Peyer's patch (tissue), 4 donors: ENCODE measurements around the gene RAB33B. TPM values are rescaled to one million over a fixed set of nuclear protein-coding genes. Genes with fewer than 3 reads are reported as not detected.

Experiments
- DNase-seq, 3 donors: peaks; one replicate each; pipeline ENCODE4 v3.0.0-alpha.2; 2017 to 2019
- H3K27ac ChIP-seq, 4 donors: fragments of 200-600 bp; sonication (generic); one replicate each; pipeline ENCODE4 v1.5.1; 2016 to 2019
- H3K27me3 ChIP-seq, 2 donors: fragments of 200-600 bp; sonication (generic); one replicate each; pipeline ENCODE4 v1.5.1; 2019
- H3K36me3 ChIP-seq, 3 donors: fragments of 200-600 bp; sonication (generic); one replicate each; pipeline ENCODE4 v1.5.1; 2016 to 2019
- H3K4me1 ChIP-seq, 4 donors: fragments of 200-600 bp; sonication (generic); one replicate each; pipeline ENCODE4 v1.5.1; 2016 to 2019
- H3K4me3 ChIP-seq, 4 donors: fragments of 200-600 bp; sonication (generic); 1 replicate in 3 of 4; 2 replicates in 1 of 4; pipeline ENCODE4 v1.5.1; 2016 to 2019; ENCODE audit warnings: mild to moderate bottlenecking in 1 of 4
- H3K9me3 ChIP-seq, 4 donors: fragments of 200-600 bp; sonication (generic); one replicate each; pipeline ENCODE4 v1.5.1; 2016 to 2019; ENCODE audit warnings: mild to moderate bottlenecking in 1 of 4
- POLR2A ChIP-seq, 2 donors: fragments of 450-650 bp; IDR thresholded peaks; one replicate each; pipeline ENCODE4 v1.5.1; 2017; ENCODE audit warnings: antibody characterized with exemption in 2 of 2, mild to moderate bottlenecking in 2 of 2, moderate library complexity in 2 of 2
- total RNA-seq, 4 donors: library from RNA; depleted of rRNA; stranded (reverse); fragments of >200 nt; gene quantifications; one replicate each; pipeline ENCODE4 v1.1.0, GENCODE V29; 2016
- TF ChIP-seq, protein P1 (sequence below), 6 experiments: fragments of 450-650 bp in 4 of 6; fragments of 200-600 bp in 2 of 6; sonication (generic) in 1 of 6; IDR thresholded peaks; one replicate each; pipeline ENCODE4 v1.5.1; 2017 to 2019; ENCODE audit warnings: antibody characterized with exemption in 6 of 6, mild to moderate bottlenecking in 3 of 6, moderate library complexity in 1 of 6

Gene RAB33B
- total RNA-seq, 4 donors from 2014 or later = 5.3 to 8.3 (median 6.6) TPM

DNA sequence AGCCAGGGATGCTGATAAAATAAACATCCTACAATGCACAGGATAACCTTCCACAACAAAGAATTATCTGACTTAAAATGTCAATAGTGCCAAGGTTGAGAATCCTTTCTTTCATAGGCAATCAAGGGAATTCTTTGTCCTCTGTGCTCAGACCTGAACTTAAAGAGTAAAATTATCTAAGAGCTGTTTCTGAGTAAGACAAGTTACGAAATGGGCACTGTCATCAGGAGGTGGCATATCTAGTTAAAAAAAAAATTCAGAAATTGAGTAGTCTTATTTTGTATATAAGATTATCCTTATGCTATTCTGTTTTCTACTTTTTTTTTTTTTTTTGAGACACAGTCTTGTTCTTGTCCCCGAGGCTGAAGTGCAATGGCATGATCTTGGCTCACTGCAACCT, 3.3 kb upstream of the RAB33B start:
- H3K36me3 ChIP-seq = no peaks in the 10 kb centered on the region
- peaks cover 0 to 13% (median 0%) of the 10 kb centered on the region in 4 donors for H3K4me1 ChIP-seq
- no peak overlapping the region for H3K27ac ChIP-seq
- no peaks in the 10 kb centered on the region for H3K27me3 ChIP-seq
- peaks cover 0 to 3% (median 0%) of the 10 kb centered on the region in 4 donors for H3K9me3 ChIP-seq
- no peak for DNase-seq
- no peak overlapping the region for H3K4me3 ChIP-seq
- TF ChIP-seq POLR2A (IDR thresholded peaks at IDR 0.05) = no peak
- TF ChIP-seq, protein P1, sequence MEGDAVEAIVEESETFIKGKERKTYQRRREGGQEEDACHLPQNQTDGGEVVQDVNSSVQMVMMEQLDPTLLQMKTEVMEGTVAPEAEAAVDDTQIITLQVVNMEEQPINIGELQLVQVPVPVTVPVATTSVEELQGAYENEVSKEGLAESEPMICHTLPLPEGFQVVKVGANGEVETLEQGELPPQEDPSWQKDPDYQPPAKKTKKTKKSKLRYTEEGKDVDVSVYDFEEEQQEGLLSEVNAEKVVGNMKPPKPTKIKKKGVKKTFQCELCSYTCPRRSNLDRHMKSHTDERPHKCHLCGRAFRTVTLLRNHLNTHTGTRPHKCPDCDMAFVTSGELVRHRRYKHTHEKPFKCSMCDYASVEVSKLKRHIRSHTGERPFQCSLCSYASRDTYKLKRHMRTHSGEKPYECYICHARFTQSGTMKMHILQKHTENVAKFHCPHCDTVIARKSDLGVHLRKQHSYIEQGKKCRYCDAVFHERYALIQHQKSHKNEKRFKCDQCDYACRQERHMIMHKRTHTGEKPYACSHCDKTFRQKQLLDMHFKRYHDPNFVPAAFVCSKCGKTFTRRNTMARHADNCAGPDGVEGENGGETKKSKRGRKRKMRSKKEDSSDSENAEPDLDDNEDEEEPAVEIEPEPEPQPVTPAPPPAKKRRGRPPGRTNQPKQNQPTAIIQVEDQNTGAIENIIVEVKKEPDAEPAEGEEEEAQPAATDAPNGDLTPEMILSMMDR (IDR thresholded peaks at IDR 0.05) = no peak

DNA sequence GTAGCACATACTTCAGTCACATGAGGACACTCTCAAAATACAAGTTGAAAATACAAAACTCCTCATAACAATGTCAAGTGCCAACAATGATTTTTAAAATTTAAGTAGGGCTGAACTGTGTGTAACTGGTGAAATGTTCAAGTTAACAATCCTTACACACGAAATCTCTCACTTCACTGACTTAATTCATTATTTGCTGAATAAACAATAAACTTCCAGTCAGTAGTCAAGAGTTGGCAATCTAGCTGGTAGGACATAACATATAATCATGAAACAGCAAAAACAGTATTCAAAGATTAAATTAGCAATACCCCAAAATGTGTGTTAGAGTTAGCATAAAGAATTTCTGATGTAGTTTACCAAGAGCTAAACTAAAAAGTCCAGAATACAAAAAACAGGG, 1.9 kb upstream of the RAB33B start:
- TF ChIP-seq POLR2A (IDR thresholded peaks at IDR 0.05) = no peak
- TF ChIP-seq, protein P1 (IDR thresholded peaks at IDR 0.05) = no peak
- Histone ChIP-seq H3K4me3 (peak overlapping the region in 1 of 4 donors; percentile 81), H3K9me3 (peaks cover 0 to 3% (median 0%) of the 10 kb centered on the region in 4 donors), H3K4me1 (peaks cover 0 to 27% (median 0%) of the 10 kb centered on the region in 4 donors), H3K27me3 (no peaks in the 10 kb centered on the region), H3K36me3 (no peaks in the 10 kb centered on the region), H3K27ac (no peak overlapping the region)
- no peak for DNase-seq

DNA sequence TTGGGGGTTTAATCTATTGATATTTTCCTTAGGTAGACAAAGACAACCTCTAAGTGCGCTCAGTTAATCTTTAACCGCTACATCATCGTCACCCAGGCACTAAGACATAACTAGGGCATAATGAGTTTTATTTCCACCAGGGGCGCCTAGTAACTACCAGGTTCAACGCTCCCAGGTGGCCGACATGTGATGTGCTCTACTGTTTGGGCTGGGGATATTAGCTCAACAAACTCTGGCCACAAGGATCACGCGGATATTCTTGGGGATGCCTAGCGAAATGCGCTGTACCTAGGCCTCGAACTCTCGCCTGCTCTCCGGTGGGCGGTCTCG, 915 bp upstream of the RAB33B start:
- Histone ChIP-seq H3K27ac (peak overlapping the region; percentile 97 to 98 (median 98)), H3K4me3 (peak overlapping the region; percentile 69 to 81 (median 76)), H3K27me3 (no peaks in the 10 kb centered on the region), H3K4me1 (peaks cover 0 to 34% (median 0%) of the 10 kb centered on the region in 4 donors), H3K36me3 (no peaks in the 10 kb centered on the region), H3K9me3 (peaks cover 0 to 2% (median 0%) of the 10 kb centered on the region in 4 donors)
- no peak for TF ChIP-seq POLR2A (IDR thresholded peaks at IDR 0.05)
- TF ChIP-seq, protein P1 (IDR thresholded peaks at IDR 0.05) = peak; percentile 27 to 78 (median 56)
- peak in 2 of 3 donors; percentile 78 to 88 for DNase-seq

DNA sequence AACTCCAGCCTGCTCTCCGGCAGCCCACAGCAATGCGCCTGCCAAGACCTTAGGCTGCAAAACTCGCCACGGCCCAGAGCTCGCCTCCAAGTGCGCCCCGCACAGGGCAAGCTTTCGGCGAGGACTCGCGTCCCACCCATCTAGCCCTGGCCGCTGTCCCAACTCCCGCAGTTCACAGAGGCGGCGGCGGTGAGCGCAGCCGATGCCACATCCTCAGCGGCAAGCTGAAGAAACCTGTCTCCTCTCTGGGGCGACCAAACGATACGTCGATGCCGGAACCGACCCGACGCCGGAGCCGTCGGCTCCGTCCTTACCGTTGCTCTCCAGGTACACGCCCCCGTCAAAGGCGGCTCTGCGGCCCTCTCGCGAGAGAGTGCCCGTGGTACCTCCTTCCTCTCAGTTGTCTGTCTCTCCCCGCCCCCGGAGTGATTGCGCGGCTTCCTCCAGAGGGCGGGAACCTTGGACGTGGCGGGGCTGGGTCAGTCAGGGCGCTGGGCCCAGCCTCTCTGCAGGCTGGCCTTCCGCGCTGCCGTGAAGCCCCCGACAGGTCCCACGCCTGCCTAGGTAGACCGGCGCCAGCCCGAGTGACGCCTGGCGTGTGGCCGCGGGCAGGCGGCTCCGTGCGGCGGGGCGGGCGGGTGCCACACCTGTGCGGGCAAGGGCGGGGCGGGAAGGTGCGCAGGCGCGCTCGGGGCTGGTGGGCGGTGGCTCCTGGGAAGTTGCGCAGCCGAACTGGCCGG, 380 bp upstream of the RAB33B start:
- Histone ChIP-seq H3K4me1 (peaks cover 0 to 39% (median 0%) of the 10 kb centered on the region in 4 donors), H3K27me3 (no peaks in the 10 kb centered on the region), H3K4me3 (peak overlapping the region; percentile 69 to 81 (median 76)), H3K27ac (peak overlapping the region; percentile 97 to 98 (median 98)), H3K36me3 (no peaks in the 10 kb centered on the region), H3K9me3 (no peaks in the 10 kb centered on the region)
- peak; percentile 85 to 88 for TF ChIP-seq POLR2A (IDR thresholded peaks at IDR 0.05)
- TF ChIP-seq, protein P1 (IDR thresholded peaks at IDR 0.05) = peak in 2 of 6 experiments; percentile 10 to 17
- peak; percentile 98 to 99 (median 98) for DNase-seq

DNA sequence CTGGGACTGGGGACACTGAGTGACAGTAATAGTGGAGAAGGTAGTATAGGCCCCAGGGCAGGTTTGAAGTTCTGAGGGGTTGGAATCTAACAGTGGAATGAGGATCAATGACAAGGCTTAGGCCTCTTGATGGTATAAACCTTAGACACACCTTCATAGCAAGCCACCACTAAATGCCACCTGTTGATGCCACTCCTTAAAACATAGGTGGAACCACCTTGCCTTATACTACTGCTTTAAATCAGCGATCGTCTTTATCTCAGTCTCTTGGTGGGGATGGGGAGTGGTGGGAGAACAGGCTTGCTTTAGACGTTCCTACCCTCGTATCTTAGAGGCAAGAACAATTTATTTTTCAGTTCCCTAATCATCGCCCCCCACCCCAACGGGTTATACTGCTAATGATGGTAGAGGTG, 1.2 kb downstream of the RAB33B start:
- no peaks in the 10 kb centered on the region for H3K9me3 ChIP-seq
- no peak for DNase-seq
- TF ChIP-seq POLR2A (IDR thresholded peaks at IDR 0.05) = no peak
- TF ChIP-seq, protein P1 (IDR thresholded peaks at IDR 0.05) = no peak
- peaks cover 0 to 48% (median 0%) of the 10 kb centered on the region in 4 donors for H3K4me1 ChIP-seq
- H3K27ac ChIP-seq = peak overlapping the region in 3 of 4 donors; percentile 97 to 98 (median 98)
- H3K27me3 ChIP-seq = no peaks in the 10 kb centered on the region
- H3K36me3 ChIP-seq = no peaks in the 10 kb centered on the region
- peak overlapping the region; percentile 69 to 81 (median 76) for H3K4me3 ChIP-seq
